WTC11 (cell line): ENCODE measurements around the gene DCTN2. TPM values are rescaled to one million over a fixed set of nuclear protein-coding genes. Genes with fewer than 3 reads are reported as not detected.

Source experiments
- ATAC-seq: fragments of 200-7000 bp; cut with Tn5 transposase; 2 replicates; pipeline ENCODE4 v1.10.0; 2021; ENCODE audit warnings: mild to moderate bottlenecking, moderate library complexity
- CTCF ChIA-PET: fragments of 300-600 bp; sonication (Branson Sonifier 250); formaldehyde crosslinking; loops from one replicate; lab custom pipeline; 2021; ENCODE audit warnings: antibody characterized with exemption; lab: Charles Lee
- POLR2A ChIA-PET: fragments of 350-600 bp; sonication (Branson Sonifier 250); formaldehyde crosslinking; loops from one replicate; lab custom pipeline; 2021; ENCODE audit warnings: antibody characterized with exemption; lab: Charles Lee
- DNase-seq: peaks from one replicate; pipeline ENCODE4 v3.0.0; 2021; ENCODE audit warnings: low spot score
- H3K27ac Mint-ChIP-seq: 2 replicates; pipeline ENCODE4 v1.8.0; 2021; ENCODE audit warnings: mixed read lengths
- H3K27me3 Mint-ChIP-seq: 2 replicates; pipeline ENCODE4 v1.8.0; 2021; ENCODE audit warnings: low read depth, mild to moderate bottlenecking, moderate library complexity, mixed read lengths
- H3K36me3 Mint-ChIP-seq: 2 replicates; pipeline ENCODE4 v1.8.0; 2021; ENCODE audit warnings: mixed read lengths
- H3K4me1 Mint-ChIP-seq: 2 replicates; pipeline ENCODE4 v1.8.0; 2022; ENCODE audit warnings: mixed read lengths
- H3K4me3 Mint-ChIP-seq: 2 replicates; pipeline ENCODE4 v1.8.0; 2021; ENCODE audit warnings: mild to moderate bottlenecking, moderate library complexity, mixed read lengths
- H3K9me3 Mint-ChIP-seq: 2 replicates; pipeline ENCODE4 v1.8.0; 2021; ENCODE audit warnings: mixed read lengths
- CBFB ChIP-seq: sonication (generic); formaldehyde crosslinking; IDR thresholded peaks from 2 replicates; pipeline ENCODE4 v1.8.1; 2022; ENCODE audit warnings: mild to moderate bottlenecking, low read depth, missing genetic modification reagents
- CREB1 ChIP-seq: sonication (generic); formaldehyde crosslinking; IDR thresholded peaks from 2 replicates; pipeline ENCODE4 v1.8.0; 2023; ENCODE audit warnings: mild to moderate bottlenecking, missing genetic modification reagents
- CREM ChIP-seq: sonication (generic); formaldehyde crosslinking; IDR thresholded peaks from 2 replicates; pipeline ENCODE4 v1.8.1; 2022; ENCODE audit warnings: mild to moderate bottlenecking, missing genetic modification reagents, moderate library complexity
- FOXJ3 ChIP-seq: sonication (generic); formaldehyde crosslinking; IDR thresholded peaks from 2 replicates; pipeline ENCODE4 v1.9.0; 2021; ENCODE audit warnings: missing genetic modification reagents, mild to moderate bottlenecking, borderline replicate concordance
- FOXP1 ChIP-seq: sonication (generic); formaldehyde crosslinking; IDR thresholded peaks from 2 replicates; pipeline ENCODE4 v1.8.0; 2022; ENCODE audit warnings: missing genetic modification reagents, mild to moderate bottlenecking, moderate library complexity, borderline replicate concordance
- HMGA2 ChIP-seq: fragments of 250-450 bp; sonication (Bioruptor Pico); IDR thresholded peaks from 2 replicates; pipeline ENCODE4 v1.4.0; 2021; ENCODE audit warnings: mild to moderate bottlenecking, moderate library complexity
- NFATC4 ChIP-seq: fragments of 250-450 bp; sonication (Bioruptor Pico); IDR thresholded peaks from 2 replicates; pipeline ENCODE4 v1.9.0; 2021; ENCODE audit warnings: mild to moderate bottlenecking
- NR2C2 ChIP-seq: sonication (generic); formaldehyde crosslinking; IDR thresholded peaks from 2 replicates; pipeline ENCODE4 v1.8.0; 2022; ENCODE audit warnings: mild to moderate bottlenecking, missing genetic modification reagents
- OVOL2 ChIP-seq: fragments of 250-450 bp; sonication (Bioruptor Pico); IDR thresholded peaks from 2 replicates; pipeline ENCODE4 v1.9.0; 2021; ENCODE audit warnings: mild to moderate bottlenecking, borderline replicate concordance
- SP1 ChIP-seq: sonication (generic); formaldehyde crosslinking; conservative IDR thresholded peaks from 2 replicates; pipeline ENCODE4 v1.8.1; 2022; ENCODE audit warnings: missing genetic modification reagents
- TEAD1 ChIP-seq: sonication (generic); formaldehyde crosslinking; IDR thresholded peaks from 2 replicates; pipeline ENCODE4 v1.8.0; 2022; ENCODE audit warnings: mild to moderate bottlenecking, missing genetic modification reagents
- TP53 ChIP-seq: sonication (generic); formaldehyde crosslinking; IDR thresholded peaks from 2 replicates; pipeline ENCODE4 v1.8.1; 2023; ENCODE audit warnings: mild to moderate bottlenecking, missing genetic modification reagents
- ZNF219 ChIP-seq: sonication (generic); formaldehyde crosslinking; IDR thresholded peaks from 2 replicates; pipeline ENCODE4 v1.8.0; 2023; ENCODE audit warnings: missing genetic modification reagents, mild to moderate bottlenecking, borderline replicate concordance
- ZNF232 ChIP-seq: sonication (generic); formaldehyde crosslinking; IDR thresholded peaks from 2 replicates; pipeline ENCODE4 v1.8.0; 2022; ENCODE audit warnings: mild to moderate bottlenecking, missing genetic modification reagents
- ZNF317 ChIP-seq: sonication (generic); formaldehyde crosslinking; IDR thresholded peaks from 2 replicates; pipeline ENCODE4 v1.8.1; 2023; ENCODE audit warnings: low read depth, mild to moderate bottlenecking, moderate library complexity, missing genetic modification reagents, borderline replicate concordance
- ZNF396 ChIP-seq: fragments of 250-450 bp; sonication (Bioruptor Pico); IDR thresholded peaks from 2 replicates; pipeline ENCODE4 v1.8.0; 2021; ENCODE audit warnings: mild to moderate bottlenecking, moderate library complexity, borderline replicate concordance
- total RNA-seq: library from RNA; stranded (reverse); gene quantifications from 3 replicates; pipeline ENCODE4 v1.2.3, GENCODE V29; 2021
- TF ChIP-seq, protein P1 (sequence below): sonication (generic); formaldehyde crosslinking; IDR thresholded peaks from 2 replicates; pipeline ENCODE4 v1.8.0; 2023; ENCODE audit warnings: mild to moderate bottlenecking, missing genetic modification reagents
- TF ChIP-seq, protein P2 (sequence below): fragments of 250-450 bp; sonication (Bioruptor Pico); IDR thresholded peaks from 2 replicates; pipeline ENCODE4 v1.9.0; 2021; ENCODE audit warnings: mild to moderate bottlenecking
- TF ChIP-seq, protein P3 (sequence below): sonication (generic); formaldehyde crosslinking; IDR thresholded peaks from 2 replicates; pipeline ENCODE4 v1.8.0; 2022; ENCODE audit warnings: mild to moderate bottlenecking, missing genetic modification reagents
- TF ChIP-seq, protein P4 (sequence below): fragments of 250-450 bp; sonication (Bioruptor Pico); IDR thresholded peaks from 2 replicates; pipeline ENCODE4 v2.1.2; 2022; ENCODE audit warnings: mild to moderate bottlenecking, moderate library complexity
- TF ChIP-seq, protein P5 (sequence below): sonication (generic); formaldehyde crosslinking; IDR thresholded peaks from 2 replicates; pipeline ENCODE4 v1.8.1; 2023; ENCODE audit warnings: mild to moderate bottlenecking, missing genetic modification reagents, moderate library complexity
- TF ChIP-seq, protein P6 (sequence below): sonication (generic); formaldehyde crosslinking; IDR thresholded peaks from 2 replicates; pipeline ENCODE4 v1.8.1; 2023; ENCODE audit warnings: mild to moderate bottlenecking, missing genetic modification reagents, moderate library complexity
- TF ChIP-seq, protein P7 (sequence below): sonication (generic); formaldehyde crosslinking; IDR thresholded peaks from 2 replicates; pipeline ENCODE4 v1.8.0; 2022; ENCODE audit warnings: mild to moderate bottlenecking, missing genetic modification reagents
- TF ChIP-seq, protein P8 (sequence below): fragments of 250-450 bp; sonication (Bioruptor Pico); IDR thresholded peaks from 2 replicates; pipeline ENCODE4 v1.9.0; 2021; ENCODE audit warnings: moderate library complexity, mild to moderate bottlenecking, inconsistent platforms, borderline replicate concordance
- TF ChIP-seq, protein P9 (sequence below): sonication (generic); formaldehyde crosslinking; IDR thresholded peaks from 2 replicates; pipeline ENCODE4 v1.8.1; 2022; ENCODE audit warnings: low read depth, missing genetic modification reagents, borderline replicate concordance

Gene DCTN2
- total RNA-seq, 1 experiment from 2014 or later = 93.5 TPM

DNA sequence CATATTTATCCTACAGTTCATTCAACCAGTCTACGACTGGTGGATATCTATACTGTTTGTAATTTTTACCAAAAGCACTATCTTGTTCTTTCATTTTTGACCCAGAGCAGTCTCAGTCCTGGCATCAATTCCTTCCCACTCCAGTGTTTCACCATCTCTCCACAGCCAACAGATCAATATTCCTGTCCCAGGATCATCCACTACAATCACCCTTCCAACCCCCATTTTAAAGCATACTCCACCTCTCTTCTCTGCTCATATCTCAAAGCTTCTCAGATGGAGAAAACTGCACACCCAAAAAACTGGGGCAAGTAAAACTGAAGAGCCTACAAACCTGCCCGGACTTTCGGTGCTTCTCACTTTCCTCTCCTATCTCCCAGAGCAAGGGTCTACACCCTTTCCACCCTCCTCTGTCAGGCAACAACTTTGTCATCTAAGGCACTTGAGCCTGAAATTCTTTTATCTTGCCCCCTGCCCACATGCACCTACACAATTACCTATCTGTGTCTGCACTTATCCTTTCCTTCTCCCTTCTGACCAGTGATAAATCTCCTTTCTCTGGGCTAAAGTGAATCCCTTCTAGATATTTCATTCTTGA lies 39.9 kb upstream of the DCTN2 start:
- Mint-ChIP-seq H3K27ac (no peak overlapping the region), H3K36me3 (no peaks in the 10 kb centered on the region; the same call in 1 of the 2 replicates), H3K4me3 (no peak overlapping the region), H3K27me3 (peaks cover 5% of the 10 kb centered on the region; the same call in 1 of the 2 replicates), H3K4me1 (peaks cover 8% of the 10 kb centered on the region), H3K9me3 (no peaks in the 10 kb centered on the region)
- TF ChIP-seq, protein P1, sequence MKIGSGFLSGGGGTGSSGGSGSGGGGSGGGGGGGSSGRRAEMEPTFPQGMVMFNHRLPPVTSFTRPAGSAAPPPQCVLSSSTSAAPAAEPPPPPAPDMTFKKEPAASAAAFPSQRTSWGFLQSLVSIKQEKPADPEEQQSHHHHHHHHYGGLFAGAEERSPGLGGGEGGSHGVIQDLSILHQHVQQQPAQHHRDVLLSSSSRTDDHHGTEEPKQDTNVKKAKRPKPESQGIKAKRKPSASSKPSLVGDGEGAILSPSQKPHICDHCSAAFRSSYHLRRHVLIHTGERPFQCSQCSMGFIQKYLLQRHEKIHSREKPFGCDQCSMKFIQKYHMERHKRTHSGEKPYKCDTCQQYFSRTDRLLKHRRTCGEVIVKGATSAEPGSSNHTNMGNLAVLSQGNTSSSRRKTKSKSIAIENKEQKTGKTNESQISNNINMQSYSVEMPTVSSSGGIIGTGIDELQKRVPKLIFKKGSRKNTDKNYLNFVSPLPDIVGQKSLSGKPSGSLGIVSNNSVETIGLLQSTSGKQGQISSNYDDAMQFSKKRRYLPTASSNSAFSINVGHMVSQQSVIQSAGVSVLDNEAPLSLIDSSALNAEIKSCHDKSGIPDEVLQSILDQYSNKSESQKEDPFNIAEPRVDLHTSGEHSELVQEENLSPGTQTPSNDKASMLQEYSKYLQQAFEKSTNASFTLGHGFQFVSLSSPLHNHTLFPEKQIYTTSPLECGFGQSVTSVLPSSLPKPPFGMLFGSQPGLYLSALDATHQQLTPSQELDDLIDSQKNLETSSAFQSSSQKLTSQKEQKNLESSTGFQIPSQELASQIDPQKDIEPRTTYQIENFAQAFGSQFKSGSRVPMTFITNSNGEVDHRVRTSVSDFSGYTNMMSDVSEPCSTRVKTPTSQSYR (CRISPR knock-in tag) = no peak
- TF ChIP-seq, protein P2, sequence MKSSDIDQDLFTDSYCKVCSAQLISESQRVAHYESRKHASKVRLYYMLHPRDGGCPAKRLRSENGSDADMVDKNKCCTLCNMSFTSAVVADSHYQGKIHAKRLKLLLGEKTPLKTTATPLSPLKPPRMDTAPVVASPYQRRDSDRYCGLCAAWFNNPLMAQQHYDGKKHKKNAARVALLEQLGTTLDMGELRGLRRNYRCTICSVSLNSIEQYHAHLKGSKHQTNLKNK = no peak
- TF ChIP-seq TEAD1 (CRISPR knock-in tag) (no peak), OVOL2 (CRISPR knock-in tag) (no peak), ZNF396 (CRISPR knock-in tag) (no peak), ZNF317 (CRISPR knock-in tag) (no peak), NR2C2 (no peak), CREM (no peak), SP1 (CRISPR knock-in tag) (no peak), FOXP1 (no peak), HMGA2 (CRISPR knock-in tag) (no peak)
- TF ChIP-seq, protein P3, sequence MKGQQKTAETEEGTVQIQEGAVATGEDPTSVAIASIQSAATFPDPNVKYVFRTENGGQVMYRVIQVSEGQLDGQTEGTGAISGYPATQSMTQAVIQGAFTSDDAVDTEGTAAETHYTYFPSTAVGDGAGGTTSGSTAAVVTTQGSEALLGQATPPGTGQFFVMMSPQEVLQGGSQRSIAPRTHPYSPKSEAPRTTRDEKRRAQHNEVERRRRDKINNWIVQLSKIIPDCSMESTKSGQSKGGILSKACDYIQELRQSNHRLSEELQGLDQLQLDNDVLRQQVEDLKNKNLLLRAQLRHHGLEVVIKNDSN (CRISPR knock-in tag) = no peak
- TF ChIP-seq, protein P4, sequence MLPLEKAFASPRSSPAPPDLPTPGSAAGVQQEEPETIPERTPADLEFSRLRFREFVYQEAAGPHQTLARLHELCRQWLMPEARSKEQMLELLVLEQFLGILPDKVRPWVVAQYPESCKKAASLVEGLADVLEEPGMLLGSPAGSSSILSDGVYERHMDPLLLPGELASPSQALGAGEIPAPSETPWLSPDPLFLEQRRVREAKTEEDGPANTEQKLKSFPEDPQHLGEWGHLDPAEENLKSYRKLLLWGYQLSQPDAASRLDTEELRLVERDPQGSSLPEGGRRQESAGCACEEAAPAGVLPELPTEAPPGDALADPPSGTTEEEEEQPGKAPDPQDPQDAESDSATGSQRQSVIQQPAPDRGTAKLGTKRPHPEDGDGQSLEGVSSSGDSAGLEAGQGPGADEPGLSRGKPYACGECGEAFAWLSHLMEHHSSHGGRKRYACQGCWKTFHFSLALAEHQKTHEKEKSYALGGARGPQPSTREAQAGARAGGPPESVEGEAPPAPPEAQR (CRISPR knock-in tag) = no peak
- TF ChIP-seq, protein P5, sequence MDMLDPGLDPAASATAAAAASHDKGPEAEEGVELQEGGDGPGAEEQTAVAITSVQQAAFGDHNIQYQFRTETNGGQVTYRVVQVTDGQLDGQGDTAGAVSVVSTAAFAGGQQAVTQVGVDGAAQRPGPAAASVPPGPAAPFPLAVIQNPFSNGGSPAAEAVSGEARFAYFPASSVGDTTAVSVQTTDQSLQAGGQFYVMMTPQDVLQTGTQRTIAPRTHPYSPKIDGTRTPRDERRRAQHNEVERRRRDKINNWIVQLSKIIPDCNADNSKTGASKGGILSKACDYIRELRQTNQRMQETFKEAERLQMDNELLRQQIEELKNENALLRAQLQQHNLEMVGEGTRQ (CRISPR knock-in tag) = no peak
- TF ChIP-seq, protein P6, sequence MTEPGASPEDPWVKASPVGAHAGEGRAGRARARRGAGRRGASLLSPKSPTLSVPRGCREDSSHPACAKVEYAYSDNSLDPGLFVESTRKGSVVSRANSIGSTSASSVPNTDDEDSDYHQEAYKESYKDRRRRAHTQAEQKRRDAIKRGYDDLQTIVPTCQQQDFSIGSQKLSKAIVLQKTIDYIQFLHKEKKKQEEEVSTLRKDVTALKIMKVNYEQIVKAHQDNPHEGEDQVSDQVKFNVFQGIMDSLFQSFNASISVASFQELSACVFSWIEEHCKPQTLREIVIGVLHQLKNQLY = no peak
- no peak for ATAC-seq
- ChIA-PET CTCF (no interaction called here), POLR2A (no interaction called here)
- DNase-seq = no peak

DNA sequence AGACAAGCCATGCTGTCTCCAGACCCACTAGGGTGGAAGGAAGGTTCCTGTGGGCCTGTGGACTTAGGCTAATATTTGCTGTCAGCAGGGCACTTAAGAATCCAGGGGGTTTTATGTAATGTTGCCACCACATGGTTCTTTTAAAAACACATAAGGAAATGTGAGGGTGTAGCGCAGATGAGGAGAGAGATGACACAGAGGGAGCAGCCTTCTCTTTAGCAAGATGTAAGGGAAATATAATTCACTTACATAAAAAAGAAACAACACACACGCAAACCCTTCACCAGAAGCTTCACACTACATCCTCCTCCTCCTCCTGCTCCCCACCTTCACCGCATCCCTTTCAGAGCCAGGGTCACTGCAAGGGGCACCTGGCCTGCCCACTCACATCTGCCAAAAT lies 39.1 kb upstream of the DCTN2 start:
- Mint-ChIP-seq H3K9me3 (no peaks in the 10 kb centered on the region), H3K36me3 (peaks cover 6% of the 10 kb centered on the region; the same call in 1 of the 2 replicates), H3K4me3 (no peak overlapping the region), H3K4me1 (peaks cover 6% of the 10 kb centered on the region), H3K27me3 (peaks cover 5% of the 10 kb centered on the region; the same call in 1 of the 2 replicates), H3K27ac (no peak overlapping the region)
- ATAC-seq (no peak), DNase-seq (no peak)
- ChIA-PET CTCF (interaction anchor here (0.9 to 4.2 kb wide), 4 partner anchors 28 to 47 kb away, joined by 4 to 74 read pairs (median 16); partner anchors contain the start of gene B4GALNT1), POLR2A (no interaction called here)
- TF ChIP-seq FOXJ3 (CRISPR knock-in tag) (no peak), OVOL2 (CRISPR knock-in tag) (no peak), SP1 (CRISPR knock-in tag) (no peak), ZNF219 (CRISPR knock-in tag) (no peak), ZNF232 (CRISPR knock-in tag) (no peak), NFATC4 (CRISPR knock-in tag) (no peak), CBFB (CRISPR knock-in tag) (no peak), TP53 (no peak), CREB1 (CRISPR knock-in tag) (no peak)
- TF ChIP-seq, protein P7, sequence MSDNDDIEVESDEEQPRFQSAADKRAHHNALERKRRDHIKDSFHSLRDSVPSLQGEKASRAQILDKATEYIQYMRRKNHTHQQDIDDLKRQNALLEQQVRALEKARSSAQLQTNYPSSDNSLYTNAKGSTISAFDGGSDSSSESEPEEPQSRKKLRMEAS (CRISPR knock-in tag) = no peak
- TF ChIP-seq, protein P8, sequence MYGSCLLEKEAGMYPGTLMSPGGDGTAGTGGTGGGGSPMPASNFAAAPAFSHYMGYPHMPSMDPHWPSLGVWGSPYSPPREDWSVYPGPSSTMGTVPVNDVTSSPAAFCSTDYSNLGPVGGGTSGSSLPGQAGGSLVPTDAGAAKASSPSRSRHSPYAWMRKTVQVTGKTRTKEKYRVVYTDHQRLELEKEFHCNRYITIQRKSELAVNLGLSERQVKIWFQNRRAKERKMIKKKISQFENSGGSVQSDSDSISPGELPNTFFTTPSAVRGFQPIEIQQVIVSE = no peak
- TF ChIP-seq, protein P9, sequence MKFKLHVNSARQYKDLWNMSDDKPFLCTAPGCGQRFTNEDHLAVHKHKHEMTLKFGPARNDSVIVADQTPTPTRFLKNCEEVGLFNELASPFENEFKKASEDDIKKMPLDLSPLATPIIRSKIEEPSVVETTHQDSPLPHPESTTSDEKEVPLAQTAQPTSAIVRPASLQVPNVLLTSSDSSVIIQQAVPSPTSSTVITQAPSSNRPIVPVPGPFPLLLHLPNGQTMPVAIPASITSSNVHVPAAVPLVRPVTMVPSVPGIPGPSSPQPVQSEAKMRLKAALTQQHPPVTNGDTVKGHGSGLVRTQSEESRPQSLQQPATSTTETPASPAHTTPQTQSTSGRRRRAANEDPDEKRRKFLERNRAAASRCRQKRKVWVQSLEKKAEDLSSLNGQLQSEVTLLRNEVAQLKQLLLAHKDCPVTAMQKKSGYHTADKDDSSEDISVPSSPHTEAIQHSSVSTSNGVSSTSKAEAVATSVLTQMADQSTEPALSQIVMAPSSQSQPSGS (CRISPR knock-in tag) = no peak
- TF ChIP-seq, protein P5 (CRISPR knock-in tag) = no peak
